ENCODE measurements around the gene RAB10. TPM values are rescaled to one million over a fixed set of nuclear protein-coding genes. Genes with fewer than 3 reads are reported as not detected.

The RAB10 gene
- total RNA-seq, 3 donors from 2014 or later (not counting 1 experiment from before 2014, with no cell fraction given), result 35.8 to 44.2 (median 39.5) TPM

GRCh38 chr2:26122630-26123029 lies 88.7 kb downstream of the RAB10 start:
- no peaks in the 10 kb centered on the region for H3K9me3 Mint-ChIP-seq
- TF ChIP-seq CTCF (IDR thresholded peaks at IDR 0.05), result no peak
- H3K4me3 ChIP-seq (ENCODE audit: low read length), result no peak overlapping the region
- no peaks in the 10 kb centered on the region for H3K9me3 ChIP-seq (ENCODE audit: control insufficient read depth, insufficient read depth, low read length)
- 87% methylated on average over 3 of the region's 3 CpGs for WGBS (ENCODE audit: insufficient coverage)
- H3K36me3 Mint-ChIP-seq, result no peaks in the 10 kb centered on the region
- no peaks in the 10 kb centered on the region for H3K27me3 Mint-ChIP-seq (ENCODE audit: low read depth in 2 of 2)
- peaks cover 40 to 51% of the 10 kb centered on the region in 2 donors for H3K4me1 Mint-ChIP-seq
- intact Hi-C loops (cut with micrococcal nuclease), result loop anchor here (5.0 kb wide), 1 partner anchor 35 kb away; no protein-coding TSS in a partner anchor
- H3K4me3 Mint-ChIP-seq, result peak overlapping the region; percentile 83
- ATAC-seq, result peak in 2 of 3 donors; percentile 28 to 32
- H3K27me3 ChIP-seq (ENCODE audit: control insufficient read depth, insufficient read depth, low read length), result no peaks in the 10 kb centered on the region
- peaks cover 12% of the 10 kb centered on the region for H3K4me1 ChIP-seq (ENCODE audit: control insufficient read depth, insufficient read depth, low read length)
- DNase-seq, result no peak
- peaks cover 4% of the 10 kb centered on the region for H3K36me3 ChIP-seq (ENCODE audit: control insufficient read depth, insufficient read depth, low read length)
- H3K27ac Mint-ChIP-seq, result peak overlapping the region; percentile 86 to 91
- H3K27ac ChIP-seq (ENCODE audit: low read length), result no peak overlapping the region

GRCh38 chr2:26123426-26123825 lies 89.5 kb downstream of the RAB10 start:
- Mint-ChIP-seq H3K4me3 (no peak overlapping the region), H3K36me3 (no peaks in the 10 kb centered on the region), H3K27me3 (ENCODE audit: low read depth in 2 of 2) (no peaks in the 10 kb centered on the region), H3K27ac (peak overlapping the region in 1 of 2 donors; percentile 91), H3K9me3 (no peaks in the 10 kb centered on the region), H3K4me1 (peaks cover 40 to 51% of the 10 kb centered on the region in 2 donors)
- Histone ChIP-seq H3K4me1 (ENCODE audit: control insufficient read depth, insufficient read depth, low read length) (peaks cover 12% of the 10 kb centered on the region), H3K27ac (ENCODE audit: low read length) (no peak overlapping the region), H3K36me3 (ENCODE audit: control insufficient read depth, insufficient read depth, low read length) (peaks cover 12% of the 10 kb centered on the region), H3K9me3 (ENCODE audit: control insufficient read depth, insufficient read depth, low read length) (no peaks in the 10 kb centered on the region), H3K4me3 (ENCODE audit: low read length) (no peak overlapping the region), H3K27me3 (ENCODE audit: control insufficient read depth, insufficient read depth, low read length) (no peaks in the 10 kb centered on the region)
- TF ChIP-seq CTCF (IDR thresholded peaks at IDR 0.05), result no peak
- intact Hi-C loops (cut with micrococcal nuclease), result loop anchor here (5.0 kb wide), 1 partner anchor 36 kb away; no protein-coding TSS in a partner anchor
- 95% methylated on average over 5 of the region's 5 CpGs for WGBS (ENCODE audit: insufficient coverage)
- DNase-seq (no peak), ATAC-seq (no peak)

GRCh38 chr2:26126074-26126473 lies 92.2 kb downstream of the RAB10 start:
- no peak for TF ChIP-seq CTCF (IDR thresholded peaks at IDR 0.05)
- no peak overlapping the region for H3K27ac ChIP-seq (ENCODE audit: low read length)
- ATAC-seq (no peak), DNase-seq (no peak)
- intact Hi-C loops (cut with micrococcal nuclease), result no loop called here
- 98% methylated on average over 4 of the region's 4 CpGs for WGBS (ENCODE audit: insufficient coverage)
- Mint-ChIP-seq H3K9me3 (no peaks in the 10 kb centered on the region), H3K4me3 (no peak overlapping the region), H3K36me3 (no peaks in the 10 kb centered on the region), H3K27me3 (ENCODE audit: low read depth in 2 of 2) (no peaks in the 10 kb centered on the region), H3K4me1 (peaks cover 46 to 51% of the 10 kb centered on the region in 2 donors), H3K27ac (no peak overlapping the region)
- H3K9me3 ChIP-seq (ENCODE audit: control insufficient read depth, insufficient read depth, low read length), result no peaks in the 10 kb centered on the region
- H3K4me1 ChIP-seq (ENCODE audit: control insufficient read depth, insufficient read depth, low read length), result peaks cover 12% of the 10 kb centered on the region
- peaks cover 18% of the 10 kb centered on the region for H3K36me3 ChIP-seq (ENCODE audit: control insufficient read depth, insufficient read depth, low read length)
- H3K27me3 ChIP-seq (ENCODE audit: control insufficient read depth, insufficient read depth, low read length), result no peaks in the 10 kb centered on the region
- no peak overlapping the region for H3K4me3 ChIP-seq (ENCODE audit: low read length)

- intact Hi-C loops (cut with micrococcal nuclease), result no loop called here
- peaks cover 25% of the 10 kb centered on the region for H3K36me3 ChIP-seq (ENCODE audit: control insufficient read depth, insufficient read depth, low read length)
- no peak overlapping the region for H3K27ac ChIP-seq (ENCODE audit: low read length)
- H3K4me3 ChIP-seq (ENCODE audit: low read length), result no peak overlapping the region
- no peak overlapping the region for H3K4me3 Mint-ChIP-seq
- no peak for TF ChIP-seq CTCF (IDR thresholded peaks at IDR 0.05)
- H3K27ac Mint-ChIP-seq, result no peak overlapping the region
- no peak for DNase-seq
- 96% methylated on average over 7 of the region's 8 CpGs for WGBS (ENCODE audit: insufficient coverage)
- no peaks in the 10 kb centered on the region for H3K27me3 Mint-ChIP-seq (ENCODE audit: low read depth in 2 of 2)
- no peaks in the 10 kb centered on the region for H3K9me3 Mint-ChIP-seq
- H3K27me3 ChIP-seq (ENCODE audit: control insufficient read depth, insufficient read depth, low read length), result no peaks in the 10 kb centered on the region
- ATAC-seq, result no peak
- peaks cover 25 to 30% of the 10 kb centered on the region in 2 donors for H3K4me1 Mint-ChIP-seq
- no peaks in the 10 kb centered on the region for H3K9me3 ChIP-seq (ENCODE audit: control insufficient read depth, insufficient read depth, low read length)
- H3K4me1 ChIP-seq (ENCODE audit: control insufficient read depth, insufficient read depth, low read length), result peaks cover 3% of the 10 kb centered on the region
- no peaks in the 10 kb centered on the region for H3K36me3 Mint-ChIP-seq
Measured at GRCh38 chr2:26128176-26128575, 94.3 kb downstream of the RAB10 start.

Data from natural killer cell (primary cell).